ENCODE data around the gene FBXL5.

DNA sequence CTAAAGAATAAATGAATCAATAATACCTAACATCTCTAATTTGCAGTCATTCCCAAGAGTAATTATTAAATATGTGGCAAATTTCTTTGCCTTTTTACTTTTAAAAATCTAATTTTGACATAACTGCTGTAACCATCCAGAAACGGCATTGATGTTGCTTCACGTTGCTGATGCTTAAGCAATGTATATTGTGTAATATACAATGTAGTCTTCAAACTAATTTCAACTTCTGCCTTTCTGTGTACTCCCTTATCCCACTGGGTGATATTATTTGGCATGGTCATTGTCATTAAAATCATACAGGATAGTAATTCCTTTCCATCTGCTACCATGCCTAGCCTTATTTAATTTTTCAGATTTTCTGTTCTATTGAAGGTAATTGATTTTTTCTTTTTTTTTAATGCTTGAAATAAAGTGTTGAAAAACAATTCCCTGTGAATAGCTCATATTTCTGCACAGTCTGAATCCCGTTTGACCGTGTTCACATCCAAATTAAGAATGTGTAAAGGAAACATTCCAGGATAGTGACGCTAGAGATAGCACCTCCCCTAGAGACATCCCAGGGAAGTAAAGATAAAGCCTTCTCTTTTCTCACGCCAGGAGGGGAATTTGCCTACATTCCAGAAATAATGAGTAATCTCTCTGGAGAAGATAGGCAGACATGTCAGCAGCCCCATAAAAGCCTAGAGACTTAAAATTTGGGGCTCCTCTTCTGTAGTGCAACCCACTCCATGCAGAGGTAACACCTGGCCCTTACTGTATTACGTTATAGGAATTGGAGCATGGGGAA lies 35.1 kb upstream of the FBXL5 start:
- TF ChIP-seq, protein P1, sequence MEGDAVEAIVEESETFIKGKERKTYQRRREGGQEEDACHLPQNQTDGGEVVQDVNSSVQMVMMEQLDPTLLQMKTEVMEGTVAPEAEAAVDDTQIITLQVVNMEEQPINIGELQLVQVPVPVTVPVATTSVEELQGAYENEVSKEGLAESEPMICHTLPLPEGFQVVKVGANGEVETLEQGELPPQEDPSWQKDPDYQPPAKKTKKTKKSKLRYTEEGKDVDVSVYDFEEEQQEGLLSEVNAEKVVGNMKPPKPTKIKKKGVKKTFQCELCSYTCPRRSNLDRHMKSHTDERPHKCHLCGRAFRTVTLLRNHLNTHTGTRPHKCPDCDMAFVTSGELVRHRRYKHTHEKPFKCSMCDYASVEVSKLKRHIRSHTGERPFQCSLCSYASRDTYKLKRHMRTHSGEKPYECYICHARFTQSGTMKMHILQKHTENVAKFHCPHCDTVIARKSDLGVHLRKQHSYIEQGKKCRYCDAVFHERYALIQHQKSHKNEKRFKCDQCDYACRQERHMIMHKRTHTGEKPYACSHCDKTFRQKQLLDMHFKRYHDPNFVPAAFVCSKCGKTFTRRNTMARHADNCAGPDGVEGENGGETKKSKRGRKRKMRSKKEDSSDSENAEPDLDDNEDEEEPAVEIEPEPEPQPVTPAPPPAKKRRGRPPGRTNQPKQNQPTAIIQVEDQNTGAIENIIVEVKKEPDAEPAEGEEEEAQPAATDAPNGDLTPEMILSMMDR (IDR thresholded peaks at IDR 0.05; ENCODE audit: extremely low read depth in 1 of 2, insufficient read depth in 1 of 2, low read depth in 1 of 2, low read length in 2 of 2): no peak
- TF ChIP-seq, protein P2, sequence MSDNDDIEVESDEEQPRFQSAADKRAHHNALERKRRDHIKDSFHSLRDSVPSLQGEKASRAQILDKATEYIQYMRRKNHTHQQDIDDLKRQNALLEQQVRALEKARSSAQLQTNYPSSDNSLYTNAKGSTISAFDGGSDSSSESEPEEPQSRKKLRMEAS (IDR thresholded peaks at IDR 0.05; ENCODE audit: insufficient read depth, insufficient read length): no peak
- no peak for TF ChIP-seq EZH2 (IDR thresholded peaks at IDR 0.05; ENCODE audit: borderline replicate concordance, low read depth, low read length, severe bottlenecking)
- no peak for TF ChIP-seq POLR2A (IDR thresholded peaks at IDR 0.05; ENCODE audit: low read depth, low read length)
